HepG2 (cell line): ENCODE results near the gene MAP1LC3A. TPM values are rescaled to one million over a fixed set of nuclear protein-coding genes. Genes with fewer than 3 reads are reported as not detected.

Experiments
- BCL6 ChIP-seq: IDR thresholded peaks from 2 replicates; pipeline ENCODE4 v1.6.1; 2016; ENCODE audit warnings: missing genetic modification reagents, missing compliant biosample characterization
- BORCS8-MEF2B ChIP-seq: sonication (generic); formaldehyde crosslinking; IDR thresholded peaks from 2 replicates; pipeline ENCODE4 v1.8.0; 2022; ENCODE audit warnings: mild to moderate bottlenecking, missing genetic modification reagents
- FOXA3 ChIP-seq: IDR thresholded peaks from 2 replicates; pipeline ENCODE4 v1.6.1; 2016; ENCODE audit warnings: missing genetic modification reagents, missing compliant biosample characterization
- GATAD2A ChIP-seq: IDR thresholded peaks from 2 replicates; pipeline ENCODE4 v1.6.1; 2016
- IRF2 ChIP-seq: IDR thresholded peaks from 2 replicates; pipeline ENCODE4 v1.6.1; 2018; ENCODE audit warnings: missing genetic modification reagents, missing compliant biosample characterization
- NR2C2 ChIP-seq: sonication (generic); formaldehyde crosslinking; IDR thresholded peaks from 2 replicates; pipeline ENCODE4 v1.4.0; 2020; ENCODE audit warnings: missing genetic modification reagents, mild to moderate bottlenecking, moderate library complexity, borderline replicate concordance
- PPARG ChIP-seq: conservative IDR thresholded peaks from 2 replicates; pipeline ENCODE4 v1.6.1; 2016; ENCODE audit warnings: missing biosample characterization, missing genetic modification reagents
- SRY ChIP-seq: sonication (generic); formaldehyde crosslinking; IDR thresholded peaks from 2 replicates; pipeline ENCODE4 v1.8.0; 2022; ENCODE audit warnings: mild to moderate bottlenecking, missing genetic modification reagents
- ZNF280D ChIP-seq: sonication (generic); formaldehyde crosslinking; IDR thresholded peaks from 2 replicates; pipeline ENCODE4 v1.5.1; 2020; ENCODE audit warnings: mild to moderate bottlenecking, missing genetic modification reagents
- ZNF331 ChIP-seq: sonication (generic); formaldehyde crosslinking; IDR thresholded peaks from 2 replicates; pipeline ENCODE4 v1.4.0; 2020; ENCODE audit warnings: missing genetic modification reagents
- ZNF546 ChIP-seq: sonication (generic); formaldehyde crosslinking; conservative IDR thresholded peaks from 2 replicates; pipeline ENCODE4 v1.8.1; 2023; ENCODE audit warnings: mild to moderate bottlenecking, missing genetic modification reagents
- ZNF609 ChIP-seq: sonication (generic); formaldehyde crosslinking; IDR thresholded peaks from 2 replicates; pipeline ENCODE4 v1.4.0; 2020; ENCODE audit warnings: mild to moderate bottlenecking, missing genetic modification reagents, borderline replicate concordance
- ZNF646 ChIP-seq: sonication (generic); formaldehyde crosslinking; IDR thresholded peaks from 2 replicates; pipeline ENCODE4 v1.9.0; 2021; ENCODE audit warnings: mild to moderate bottlenecking, missing genetic modification reagents
- polyA plus RNA-seq, 8 experiments: library from polyadenylated mRNA; depleted of rRNA in 3 of 8; stranded (reverse) in 7 of 8; unstranded in 1 of 8; fragments of >200 nt; fragmentation: Illumina TruSeq in 4 of 8; extraction: Trizol in 4 of 8; gene quantifications; 2 replicates each; pipeline versions ENCODE4 v1.2.1 to v1.2.3, GENCODE V29; 2011 to 2016; ENCODE audit warnings: low read depth in 4 of 8, missing spikeins in 1 of 8, mixed read lengths in 1 of 8; ENCODE audit not compliant: insufficient read depth in 1 of 8
- total RNA-seq, 5 experiments: library from RNA; depleted of rRNA; stranded (reverse); fragments of >200 nt; fragmentation: Illumina TruSeq; extraction: Trizol; gene quantifications; 2 replicates each; pipeline ENCODE4 v1.2.3, GENCODE V29; 2016; ENCODE audit warnings: low read depth in 1 of 5

MAP1LC3A gene
- total and polyA plus RNA-seq, 2 of the 13 experiments (the other 11 are each of a cell fraction or from before 2014, with no cell fraction given): not detected

GRCh38 chr20:34586488-34587163 lies 28.1 kb downstream of the MAP1LC3A start (continued):
- TF ChIP-seq ZNF331 (CRISPR knock-in tag) (peak; percentile 34; the same call in 1 of the 2 replicates), IRF2 (CRISPR knock-in tag) (peak; percentile 59; the same call in 1 of the 2 replicates), GATAD2A (CRISPR knock-in tag) (peak; percentile 53), BCL6 (CRISPR knock-in tag) (0 out of 2 replicates have a peak, but pooled peaks have one; percentile 18), PPARG (CRISPR knock-in tag) (peak; percentile 96), NR2C2 (CRISPR knock-in tag) (no peak), ZNF280D (CRISPR knock-in tag) (0 out of 2 replicates have a peak, but pooled peaks have one; percentile 17), ZNF609 (CRISPR knock-in tag) (peak; percentile 48; the same call in 1 of the 2 replicates), ZNF646 (CRISPR knock-in tag) (no peak), SRY (no peak), ZNF546 (CRISPR knock-in tag) (no peak), FOXA3 (0 out of 2 replicates have a peak, but pooled peaks have one; percentile 31), BORCS8-MEF2B (no peak)
